ENCODE data around the gene NPM1. TPM values are rescaled to one million over a fixed set of nuclear protein-coding genes. Genes with fewer than 3 reads are reported as not detected.

Gene NPM1
- total RNA-seq, 4 donors from 2014 or later, result 388 to 648 (median 553) TPM

- TF ChIP-seq POLR2AphosphoS5 (IDR thresholded peaks at IDR 0.05), result no peak
- no peak for TF ChIP-seq POLR2A (IDR thresholded peaks at IDR 0.05; ENCODE audit: low read depth)
- no peak for TF ChIP-seq EP300 (IDR thresholded peaks at IDR 0.05)
- no peak for TF ChIP-seq CTCF (IDR thresholded peaks at IDR 0.05)
- WGBS, result 2% methylated on average over 31 of the region's 65 CpGs
- no peaks in the 10 kb centered on the region for H3K9me3 ChIP-seq
- DNase-seq (ENCODE audit: extremely low spot score), result peak; percentile 94
- H3K27ac ChIP-seq (replicated peaks in 1 of 4), result peak overlapping the region in 2 of 4 donors; percentile 17 to 31
- peaks cover 0 to 31% (median 0%) of the 10 kb centered on the region in 4 donors for H3K27me3 ChIP-seq
- no peaks in the 10 kb centered on the region for H3K36me3 ChIP-seq
- H3K4me3 ChIP-seq, result peak overlapping the region; percentile 45 to 62 (median 52)
- intact Hi-C loops (cut with DNase I), result loop anchor here (10.0 kb wide), 1 partner anchor 194 kb away; no protein-coding TSS in a partner anchor
- H3K4me1 ChIP-seq, result peaks cover 27 to 37% (median 34%) of the 10 kb centered on the region in 4 donors
Observed at GRCh38 chr5:171420431-171421241, 33.0 kb downstream of the NPM1 start.

- H3K4me3 ChIP-seq, result peak overlapping the region; percentile 45 to 62 (median 52)
- 64% methylated on average over 16 of the region's 16 CpGs for WGBS
- DNase-seq (ENCODE audit: extremely low spot score), result peak; percentile 90
Observed at GRCh38 chr5:171421331-171422262, 33.9 kb downstream of the NPM1 start.

GRCh38 chr5:171422495-171422894 is 34.8 kb downstream of the NPM1 start:
- H3K4me3 ChIP-seq, result no peak overlapping the region
- peaks cover 0 to 31% (median 0%) of the 10 kb centered on the region in 4 donors for H3K27me3 ChIP-seq
- TF ChIP-seq EP300 (IDR thresholded peaks at IDR 0.05) (no peak), POLR2A (IDR thresholded peaks at IDR 0.05; ENCODE audit: low read depth) (no peak), POLR2AphosphoS5 (IDR thresholded peaks at IDR 0.05) (no peak), CTCF (IDR thresholded peaks at IDR 0.05) (no peak)
- no peaks in the 10 kb centered on the region for H3K9me3 ChIP-seq
- intact Hi-C loops (cut with DNase I), result loop anchor here (10.0 kb wide), 1 partner anchor 192 kb away; no protein-coding TSS in a partner anchor
- no peak for DNase-seq (ENCODE audit: extremely low spot score)
- no peaks in the 10 kb centered on the region for H3K36me3 ChIP-seq
- no CpG with 5 or more reads among the region's 2 CpGs for WGBS
- peaks cover 27 to 37% (median 34%) of the 10 kb centered on the region in 4 donors for H3K4me1 ChIP-seq
- H3K27ac ChIP-seq (replicated peaks in 1 of 4), result no peak overlapping the region

More at GRCh38 chr5:171421331-171422262, 33.9 kb downstream of the NPM1 start:
- Histone ChIP-seq H3K27me3 (peaks cover 0 to 31% (median 0%) of the 10 kb centered on the region in 4 donors), H3K9me3 (no peaks in the 10 kb centered on the region), H3K4me1 (peaks cover 27 to 37% (median 34%) of the 10 kb centered on the region in 4 donors), H3K36me3 (no peaks in the 10 kb centered on the region), H3K27ac (replicated peaks in 1 of 4) (peak overlapping the region in 1 of 4 donors; percentile 6)
- TF ChIP-seq EP300 (IDR thresholded peaks at IDR 0.05) (no peak), POLR2AphosphoS5 (IDR thresholded peaks at IDR 0.05) (no peak), POLR2A (IDR thresholded peaks at IDR 0.05; ENCODE audit: low read depth) (no peak), CTCF (IDR thresholded peaks at IDR 0.05) (no peak)
- intact Hi-C loops (cut with DNase I), result loop anchor here (10.0 kb wide), 1 partner anchor 193 kb away; no protein-coding TSS in a partner anchor

GRCh38 chr5:171422902-171423663 is 35.4 kb downstream of the NPM1 start:
- TF ChIP-seq POLR2A (IDR thresholded peaks at IDR 0.05; ENCODE audit: low read depth), result no peak
- TF ChIP-seq EP300 (IDR thresholded peaks at IDR 0.05), result no peak
- Histone ChIP-seq H3K27ac (replicated peaks in 1 of 4) (no peak overlapping the region), H3K4me1 (peaks cover 27 to 37% (median 34%) of the 10 kb centered on the region in 4 donors), H3K9me3 (no peaks in the 10 kb centered on the region), H3K36me3 (no peaks in the 10 kb centered on the region), H3K4me3 (no peak overlapping the region), H3K27me3 (peaks cover 0 to 31% (median 0%) of the 10 kb centered on the region in 4 donors)
- intact Hi-C loops (cut with DNase I), result loop anchor here (10.0 kb wide), 1 partner anchor 192 kb away; no protein-coding TSS in a partner anchor
- DNase-seq (ENCODE audit: extremely low spot score), result no peak
- 92% methylated on average over 26 of the region's 26 CpGs for WGBS
